ENCODE measurements around the gene CREB3L1.

The CREB3L1 gene

GRCh38 chr11:46346886-46347636, 69.6 kb downstream of the CREB3L1 start, which contains the start of gene DGKZ:
Gene DGKZ (plus strand): TSS chr11:46347463. CDS start chr11:46347660, 197 bp downstream.
- TF ChIP-seq CTCF (IDR thresholded peaks at IDR 0.05; ENCODE audit: low read depth, low read length), result peak; percentile 25
- DNase-seq (ENCODE audit: extremely low read depth, low read depth), result peak; percentile 54

GRCh38 chr11:46347637-46348311, 70.3 kb downstream of the CREB3L1 start:
- no peak for TF ChIP-seq CTCF (IDR thresholded peaks at IDR 0.05; ENCODE audit: low read depth, low read length)
- no peak for DNase-seq (ENCODE audit: extremely low read depth, low read depth)

- no peak for DNase-seq (ENCODE audit: extremely low read depth, low read depth)
- no peak for TF ChIP-seq CTCF (IDR thresholded peaks at IDR 0.05; ENCODE audit: low read depth, low read length)
These were observed 71.3 kb downstream of the CREB3L1 start for GRCh38 chr11:46348566-46349401.

- TF ChIP-seq CTCF (IDR thresholded peaks at IDR 0.05; ENCODE audit: low read depth, low read length), result no peak
- no peak for DNase-seq (ENCODE audit: extremely low read depth, low read depth)
These were observed 73.2 kb downstream of the CREB3L1 start for GRCh38 chr11:46350695-46351094.

GRCh38 chr11:46351148-46351547, 73.7 kb downstream of the CREB3L1 start:
- DNase-seq (ENCODE audit: extremely low read depth, low read depth), result no peak
- no peak for TF ChIP-seq CTCF (IDR thresholded peaks at IDR 0.05; ENCODE audit: low read depth, low read length)

- TF ChIP-seq CTCF (IDR thresholded peaks at IDR 0.05; ENCODE audit: low read depth, low read length), result no peak
- DNase-seq (ENCODE audit: extremely low read depth, low read depth), result no peak
These were observed 74.1 kb downstream of the CREB3L1 start for GRCh38 chr11:46351606-46352005.
